PFSK-1 (cell line): ENCODE results near the gene ZXDC.

Source experiments
- POLR2AphosphoS5 ChIP-seq: IDR thresholded peaks from 2 replicates; pipeline ENCODE4 v1.6.1; 2012; ENCODE audit warnings: low read depth, mild to moderate bottlenecking, control low read depth, low read length, moderate library complexity
- REST ChIP-seq, 2 experiments: IDR thresholded peaks; 2 replicates each; pipeline versions ENCODE4 v1.6.1 to v1.8.0; 2011 to 2012; ENCODE audit warnings: low read depth in 2 of 2, low read length in 2 of 2, control low read depth in 1 of 2, inconsistent platforms in 1 of 2, mild to moderate bottlenecking in 1 of 2, moderate library complexity in 1 of 2; ENCODE audit not compliant: insufficient read depth in 1 of 2
- TAF1 ChIP-seq: IDR thresholded peaks from 2 replicates; pipeline ENCODE4 v1.6.1; 2012; ENCODE audit warnings: low read length, control low read depth, borderline replicate concordance; ENCODE audit not compliant: insufficient read depth

DNA sequence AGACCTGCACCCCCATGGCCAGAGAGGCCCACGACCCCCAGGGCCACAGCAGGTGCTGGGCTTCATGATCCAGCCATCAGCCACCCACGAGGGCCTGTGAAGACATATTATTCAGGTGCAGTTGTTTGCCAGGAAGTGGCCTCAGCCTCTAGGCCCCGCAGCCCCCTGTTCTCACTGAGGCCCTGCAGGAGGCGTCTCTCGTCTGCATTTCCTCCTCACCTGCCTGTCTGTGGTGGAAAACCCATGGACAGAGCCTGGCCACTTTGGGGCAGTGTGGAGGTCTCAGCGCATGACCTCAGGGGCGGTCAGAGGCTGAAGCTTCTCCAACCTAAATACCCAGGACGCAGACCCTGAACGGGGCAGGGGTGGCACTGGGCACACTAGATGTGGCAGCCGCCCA is 23.2 kb upstream of the ZXDC start:
- TF ChIP-seq TAF1 (no peak), REST (IDR thresholded peaks at IDR 0.05; ENCODE audit: insufficient read depth in 1 of 2, low read depth in 2 of 2, low read length in 2 of 2) (no peak), POLR2AphosphoS5 (no peak)
